GM19238 (cell line): Measurements from ENCODE around the gene HSP90AB1.

Source experiments
- DNase-seq: peaks from one replicate; pipeline ENCODE4 v3.0.0; 2011; ENCODE audit warnings: low spot score; ENCODE audit not compliant: insufficient read length

Gene HSP90AB1

GRCh38 chr6:44268095-44268628 is 21.3 kb downstream of the HSP90AB1 start:
- DNase-seq, result peak; percentile 62

DNA sequence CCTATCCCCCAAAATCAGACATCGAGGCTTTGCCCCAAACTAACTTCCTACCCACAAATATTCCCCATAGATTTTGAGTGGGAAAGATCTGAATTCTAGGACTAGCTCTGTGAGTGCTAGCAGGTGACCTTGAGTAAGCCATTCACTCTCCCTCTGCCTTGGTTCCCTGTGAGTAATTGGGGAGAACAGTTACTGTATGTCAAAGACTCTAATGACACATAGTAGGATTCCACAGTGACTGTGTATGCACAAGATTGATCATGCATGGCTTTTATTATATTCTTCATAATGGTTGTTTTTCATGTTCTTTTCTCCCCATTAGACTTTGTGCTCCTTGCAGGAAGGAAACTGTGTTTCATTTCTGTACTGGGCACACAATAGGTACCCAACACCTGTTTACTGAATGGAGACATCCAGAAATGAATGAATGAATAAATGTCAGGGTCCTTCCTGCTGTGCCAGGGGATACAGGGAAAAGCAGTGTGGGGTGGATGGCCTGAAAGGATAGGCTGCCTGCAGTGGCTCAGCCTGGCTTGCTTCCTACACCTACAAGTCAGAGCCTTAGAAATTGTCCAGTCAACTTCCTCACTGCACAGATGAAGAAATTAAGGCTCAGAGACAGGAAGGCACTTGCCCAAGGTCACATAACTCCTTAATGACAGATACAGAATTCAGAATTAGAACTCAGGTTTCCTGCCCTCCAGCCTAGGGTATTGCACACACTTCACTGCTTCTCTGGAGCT is 22.4 kb downstream of the HSP90AB1 start:
- DNase-seq, result no peak

DNA sequence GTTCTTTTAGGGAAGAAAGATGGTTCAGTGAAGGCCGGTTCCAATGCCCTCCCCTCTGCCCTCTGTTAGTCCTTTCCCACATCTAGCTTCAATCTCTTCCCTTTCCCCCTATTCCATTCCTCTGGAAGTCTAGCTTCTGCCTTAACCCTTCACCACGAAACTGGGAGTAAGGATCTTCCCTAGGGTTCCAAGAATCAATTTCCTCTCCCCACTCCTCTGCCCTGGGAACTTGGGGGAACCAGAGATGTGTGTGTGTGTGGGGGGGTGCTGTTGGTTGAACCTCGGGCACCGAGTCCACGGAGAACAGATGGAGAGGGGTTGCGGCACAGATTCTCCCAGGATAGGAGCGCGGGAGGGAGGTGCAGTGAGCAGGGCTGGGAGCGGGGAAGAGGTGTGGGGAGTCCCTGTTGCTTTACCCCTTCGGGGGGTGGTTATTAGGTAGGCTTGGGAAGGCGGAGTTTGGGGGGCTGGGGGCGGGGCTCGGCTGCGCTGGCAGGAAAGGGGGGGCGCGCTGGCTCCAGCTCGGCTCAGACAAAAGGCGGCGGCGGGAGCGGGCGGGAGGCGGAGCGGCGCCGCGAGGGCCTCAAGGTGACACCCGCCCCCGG is 23.1 kb downstream of the HSP90AB1 start, which contains the start of gene TMEM151B:
TMEM151B (plus strand) TSS at position 530 of the 605 bp plus-strand sequence. CDS start 293 bp downstream, outside the sequence.
- DNase-seq, result no peak

- DNase-seq, result no peak
These were observed 23.9 kb downstream of the HSP90AB1 start for GRCh38 chr6:44270526-44271405.

- no peak for DNase-seq
These were observed 24.5 kb downstream of the HSP90AB1 start for GRCh38 chr6:44271406-44271723.

DNA sequence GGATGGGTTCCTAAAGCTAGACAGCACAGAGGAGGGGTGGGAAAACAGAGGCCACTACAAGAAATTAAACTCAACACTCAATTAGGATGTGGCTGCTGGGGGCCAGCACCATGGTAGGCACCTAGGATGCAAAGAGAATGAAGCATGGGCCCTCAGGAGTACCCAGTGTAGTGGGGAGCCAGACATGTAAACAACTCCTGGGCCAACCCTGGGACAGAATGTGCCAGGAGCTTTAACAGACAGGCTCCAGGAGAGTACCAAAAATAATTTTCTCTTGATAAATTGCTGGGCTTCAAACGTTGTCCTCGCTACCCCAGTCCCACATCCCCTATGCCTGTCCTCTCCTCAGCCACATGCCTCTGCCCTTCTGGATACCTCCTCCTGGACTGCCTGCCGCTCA is 25.0 kb downstream of the HSP90AB1 start:
- DNase-seq, result no peak

GRCh38 chr6:44272529-44272928 is 25.6 kb downstream of the HSP90AB1 start:
- DNase-seq, result no peak

DNA sequence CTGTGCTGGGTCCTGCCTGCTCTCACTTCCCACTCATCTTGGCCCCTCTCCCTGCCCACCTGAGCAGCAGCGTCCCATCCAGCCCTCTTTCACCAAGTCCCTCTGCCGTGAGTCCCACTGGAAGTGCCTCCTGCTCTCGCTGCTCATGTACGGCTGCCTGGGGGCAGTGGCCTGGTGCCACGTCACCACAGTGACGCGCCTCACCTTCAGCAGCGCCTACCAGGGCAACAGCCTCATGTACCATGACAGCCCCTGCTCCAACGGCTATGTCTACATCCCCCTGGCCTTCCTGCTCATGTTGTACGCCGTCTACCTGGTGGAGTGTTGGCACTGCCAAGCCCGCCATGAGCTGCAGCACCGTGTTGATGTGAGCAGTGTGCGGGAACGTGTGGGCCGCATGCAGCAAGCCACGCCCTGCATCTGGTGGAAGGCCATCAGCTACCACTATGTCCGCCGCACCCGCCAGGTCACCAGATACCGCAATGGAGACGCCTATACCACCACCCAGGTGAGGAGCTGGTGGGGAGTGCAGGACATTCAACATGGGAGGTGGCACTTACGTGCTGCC is 26.2 kb downstream of the HSP90AB1 start:
- DNase-seq, result no peak

DNA sequence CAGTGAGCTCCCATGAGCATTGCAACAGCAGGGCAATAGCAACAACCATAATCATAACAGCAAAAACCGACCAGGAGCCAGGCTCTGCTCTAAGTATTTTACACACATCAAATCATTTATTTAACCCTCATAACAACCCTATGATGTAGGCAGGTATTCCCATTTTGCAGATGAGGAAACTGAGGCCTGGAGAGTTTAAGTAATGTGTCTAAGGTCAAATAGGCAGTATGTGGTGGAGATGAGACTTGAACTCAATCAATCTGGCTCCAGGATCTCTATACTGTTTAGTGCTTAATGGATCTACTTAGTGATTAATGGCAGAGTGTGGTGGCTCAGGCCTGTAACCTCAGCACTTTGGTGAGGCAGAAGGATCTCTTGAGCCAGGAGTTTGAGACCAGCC is 26.7 kb downstream of the HSP90AB1 start:
- no peak for DNase-seq

DNA sequence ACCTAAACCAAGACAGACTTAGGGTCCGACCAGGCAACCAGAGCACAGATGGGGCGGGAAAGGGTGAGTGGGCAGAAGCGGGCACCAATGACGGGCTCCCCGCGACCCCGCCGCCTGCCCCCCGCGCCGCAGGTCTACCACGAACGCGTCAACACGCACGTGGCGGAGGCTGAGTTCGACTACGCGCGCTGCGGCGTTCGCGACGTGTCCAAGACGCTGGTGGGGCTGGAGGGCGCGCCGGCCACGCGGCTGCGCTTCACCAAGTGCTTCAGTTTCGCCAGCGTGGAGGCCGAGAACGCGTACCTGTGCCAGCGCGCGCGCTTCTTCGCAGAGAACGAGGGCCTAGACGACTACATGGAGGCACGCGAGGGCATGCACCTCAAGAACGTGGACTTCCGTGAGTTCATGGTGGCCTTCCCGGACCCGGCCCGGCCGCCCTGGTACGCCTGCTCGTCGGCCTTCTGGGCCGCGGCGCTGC is 28.4 kb downstream of the HSP90AB1 start:
- DNase-seq, result no peak

DNA sequence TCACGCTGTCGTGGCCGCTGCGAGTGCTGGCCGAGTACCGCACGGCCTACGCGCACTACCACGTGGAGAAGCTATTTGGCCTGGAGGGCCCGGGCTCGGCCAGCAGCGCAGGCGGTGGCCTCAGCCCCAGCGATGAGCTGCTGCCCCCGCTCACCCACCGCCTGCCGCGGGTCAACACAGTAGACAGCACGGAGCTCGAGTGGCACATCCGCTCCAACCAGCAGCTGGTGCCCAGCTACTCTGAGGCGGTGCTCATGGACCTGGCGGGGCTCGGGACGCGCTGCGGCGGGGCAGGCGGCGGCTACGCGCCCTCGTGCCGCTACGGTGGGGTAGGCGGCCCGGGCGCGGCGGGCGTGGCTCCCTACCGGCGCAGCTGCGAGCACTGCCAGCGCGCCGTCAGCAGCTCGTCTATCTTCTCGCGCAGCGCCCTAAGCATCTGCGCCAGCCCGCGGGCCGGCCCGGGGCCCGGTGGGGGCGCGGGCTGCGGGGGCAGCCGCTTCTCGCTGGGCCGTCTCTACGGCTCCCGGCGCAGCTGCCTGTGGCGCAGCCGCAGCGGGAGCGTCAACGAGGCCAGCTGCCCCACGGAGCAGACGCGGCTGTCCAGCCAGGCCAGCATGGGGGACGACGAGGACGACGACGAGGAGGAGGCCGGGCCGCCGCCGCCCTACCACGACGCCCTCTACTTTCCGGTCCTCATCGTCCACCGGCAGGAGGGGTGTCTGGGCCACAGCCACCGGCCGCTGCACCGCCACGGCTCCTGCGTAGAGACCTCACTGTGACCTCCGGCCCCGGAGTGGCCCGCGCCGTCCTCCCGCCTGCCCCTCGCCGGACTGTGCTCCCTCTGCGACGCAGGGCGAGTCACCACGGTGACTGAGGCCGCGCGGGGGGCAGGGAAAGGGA is 29.1 kb downstream of the HSP90AB1 start:
- DNase-seq, result no peak

DNA sequence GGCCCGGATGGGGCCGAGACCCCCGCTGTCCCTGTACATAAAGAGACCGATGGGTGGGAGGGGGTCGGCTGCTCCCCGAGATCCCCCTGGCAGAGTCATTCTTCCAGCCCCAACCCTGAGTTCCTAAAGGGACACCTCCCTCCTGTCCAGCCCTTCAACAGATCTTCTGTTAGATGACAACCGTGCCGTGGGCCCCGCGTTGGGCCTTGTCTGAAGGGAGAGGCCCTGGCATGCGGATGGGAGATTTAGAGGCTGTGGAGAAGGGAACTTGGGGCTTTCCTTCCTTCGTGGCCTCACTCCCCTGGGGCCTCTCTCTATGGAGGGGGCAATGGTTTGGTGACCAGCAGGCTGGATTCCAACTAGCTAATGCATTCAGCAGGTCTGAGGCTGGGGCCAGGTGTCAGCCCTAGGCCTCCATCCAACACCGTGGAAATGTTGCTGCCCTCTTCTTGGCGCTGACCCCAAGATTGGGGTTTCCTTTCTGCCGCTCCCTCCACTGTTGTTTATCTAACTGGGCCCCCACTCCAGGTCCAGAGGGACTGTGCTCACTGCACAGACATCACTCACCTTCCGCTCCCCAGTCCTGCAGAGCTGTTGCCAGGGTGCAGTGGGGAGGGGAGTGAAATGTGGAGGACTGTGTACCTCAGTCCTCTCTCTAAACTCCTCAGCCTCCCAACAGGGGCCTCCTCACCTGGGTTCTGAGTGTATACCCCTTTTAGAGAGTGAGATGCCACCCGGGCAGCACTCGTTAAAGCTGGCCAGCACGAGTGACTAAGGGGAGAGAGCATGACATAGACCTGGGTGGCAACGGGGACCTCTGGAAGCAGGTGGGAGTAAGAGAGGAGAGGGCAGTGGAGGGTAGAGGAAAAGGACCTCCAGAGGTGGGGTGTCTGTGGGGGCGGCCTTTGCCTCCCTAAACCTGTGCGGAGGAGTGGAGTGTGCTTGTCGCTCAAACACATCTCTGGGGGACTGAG is 30.1 kb downstream of the HSP90AB1 start:
- no peak for DNase-seq

- no peak for DNase-seq
These were observed 30.9 kb downstream of the HSP90AB1 start for GRCh38 chr6:44277763-44278162.

- no peak for DNase-seq
These were observed 31.4 kb downstream of the HSP90AB1 start for GRCh38 chr6:44278315-44278714.

DNA sequence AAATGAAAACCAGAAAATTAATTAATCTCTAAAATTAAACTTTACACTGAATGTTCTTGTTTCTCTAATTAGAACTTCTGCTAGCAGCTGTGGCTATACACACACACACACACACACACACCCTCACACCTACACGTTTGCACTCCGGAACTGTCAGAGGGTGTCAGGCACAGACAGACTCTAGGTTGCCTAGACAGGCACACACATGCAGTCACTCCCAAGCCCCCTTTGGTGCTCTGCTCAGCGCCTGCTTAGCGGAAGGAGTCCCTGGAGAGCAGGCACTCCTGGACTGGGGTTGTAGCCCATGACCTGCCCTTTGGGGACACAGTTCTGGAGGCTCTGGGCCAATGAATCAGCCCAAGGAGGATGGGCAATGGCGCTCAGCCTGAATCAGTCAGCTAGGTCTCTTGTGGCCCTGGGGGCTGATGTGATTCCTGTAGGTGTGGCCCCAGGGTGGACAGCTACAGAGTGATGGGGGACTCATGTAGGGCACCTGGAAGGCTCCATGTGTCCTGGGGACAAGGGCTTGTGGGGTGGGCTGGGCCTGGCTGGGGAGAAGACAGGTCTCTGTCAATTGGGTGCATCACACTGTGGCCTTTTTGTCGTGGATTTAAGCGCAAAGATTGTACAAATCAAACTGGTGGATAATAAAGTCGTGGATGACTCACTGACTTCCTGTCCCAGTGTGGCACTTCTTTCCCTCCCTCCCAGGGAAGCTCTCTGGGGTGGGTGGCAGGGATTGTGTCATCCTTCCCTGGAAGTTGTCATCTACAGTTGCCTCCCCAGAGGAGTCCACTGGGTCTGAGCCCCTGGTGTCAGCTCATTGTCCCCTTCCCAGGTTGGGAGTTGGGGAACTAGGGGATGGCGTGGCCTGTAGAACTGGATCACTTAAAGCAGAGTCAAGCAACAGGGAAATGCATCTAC is 32.1 kb downstream of the HSP90AB1 start:
- DNase-seq, result no peak

DNA sequence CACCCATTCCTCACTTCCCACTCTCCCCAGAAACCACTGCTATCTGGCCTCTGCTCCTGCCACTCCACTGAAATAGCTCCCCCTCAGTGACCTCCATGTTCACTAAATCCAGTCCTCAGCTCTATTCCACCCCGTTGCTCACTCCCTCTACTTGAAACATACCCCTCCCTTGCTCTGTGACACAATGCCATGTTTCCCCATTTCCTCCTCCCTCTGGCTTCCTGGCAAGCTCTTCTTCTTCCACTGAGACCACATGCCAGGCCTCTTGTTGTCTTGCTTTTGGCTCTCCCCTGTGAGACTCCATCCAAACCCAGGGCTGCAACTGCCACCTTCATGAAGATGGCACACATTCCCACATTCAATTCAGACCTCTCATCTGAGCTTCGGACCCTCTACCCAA is 37.2 kb downstream of the HSP90AB1 start:
- DNase-seq, result no peak

- DNase-seq, result no peak
These were observed 38.0 kb downstream of the HSP90AB1 start for GRCh38 chr6:44284867-44285266.
